GM12878 (cell line): ENCODE measurements around the gene MAD2L2. TPM values are rescaled to one million over a fixed set of nuclear protein-coding genes. Genes with fewer than 3 reads are reported as not detected.

Experiments used
- BACH1 ChIP-seq: fragments of 450-650 bp; IDR thresholded peaks from 2 replicates; pipeline ENCODE4 v1.6.1; 2017; ENCODE audit warnings: mild to moderate bottlenecking, borderline replicate concordance
- CHD2 ChIP-seq: IDR thresholded peaks from 2 replicates; pipeline ENCODE4 v1.6.1; 2011; ENCODE audit warnings: low read depth, low read length, improper control_type of control experiment, borderline replicate concordance
- CREB1 ChIP-seq: IDR thresholded peaks from 2 replicates; pipeline ENCODE4 v1.6.1; 2012; ENCODE audit warnings: low read depth, mild to moderate bottlenecking, inconsistent platforms
- DPF2 ChIP-seq: fragments of 450-650 bp; IDR thresholded peaks from 2 replicates; pipeline ENCODE4 v1.6.1; 2017; ENCODE audit warnings: mild to moderate bottlenecking
- EGR1 ChIP-seq, 2 experiments: IDR thresholded peaks; 1 replicate in 1 of 2; 2 replicates in 1 of 2; pipeline ENCODE4 v1.6.1; 2011 to 2012; ENCODE audit warnings: low read depth in 2 of 2, low read length in 2 of 2, borderline replicate concordance in 1 of 2, mild to moderate bottlenecking in 1 of 2, moderate library complexity in 1 of 2
- HCFC1 ChIP-seq: fragments of 150-350 bp; IDR thresholded peaks from 2 replicates; pipeline ENCODE4 v1.6.1; 2014; ENCODE audit warnings: low read length
- IKZF2 ChIP-seq, 2 experiments: fragments of 450-650 bp; IDR thresholded peaks; 2 replicates each; pipeline ENCODE4 v1.6.1; 2017; ENCODE audit warnings: mild to moderate bottlenecking in 2 of 2, moderate library complexity in 2 of 2
- MEF2B ChIP-seq: fragments of 450-650 bp; IDR thresholded peaks from 2 replicates; pipeline ENCODE4 v1.6.1; 2018; ENCODE audit warnings: mild to moderate bottlenecking, moderate library complexity; ENCODE audit not compliant: partially characterized antibody, poor library complexity, severe bottlenecking
- MTA3 ChIP-seq: IDR thresholded peaks from 2 replicates; pipeline ENCODE4 v1.6.1; 2012; ENCODE audit warnings: low read length, inconsistent platforms, borderline replicate concordance
- NBN ChIP-seq: fragments of 450-650 bp; IDR thresholded peaks from 2 replicates; pipeline ENCODE4 v1.6.1; 2016
- NR2C1 ChIP-seq: fragments of 450-650 bp; IDR thresholded peaks from 2 replicates; pipeline ENCODE4 v1.6.1; 2017; ENCODE audit warnings: antibody characterized with exemption, mild to moderate bottlenecking, moderate library complexity
- PAX5 ChIP-seq: IDR thresholded peaks from 2 replicates; pipeline ENCODE4 v1.6.1; 2011; ENCODE audit warnings: low read depth, low read length, borderline replicate concordance
- POLR2A ChIP-seq: IDR thresholded peaks from 2 replicates; pipeline ENCODE4 v1.6.1; 2011; ENCODE audit warnings: low read depth, mild to moderate bottlenecking, low read length
- RB1 ChIP-seq: fragments of 450-650 bp; formaldehyde crosslinking; IDR thresholded peaks from 2 replicates; pipeline ENCODE4 v1.6.1; 2017; ENCODE audit warnings: mild to moderate bottlenecking, borderline replicate concordance
- RELB ChIP-seq: fragments of 450-650 bp; IDR thresholded peaks from 2 replicates; pipeline ENCODE4 v1.6.1; 2017; ENCODE audit warnings: low read depth, mild to moderate bottlenecking, moderate library complexity
- SIN3A ChIP-seq: IDR thresholded peaks from 2 replicates; pipeline ENCODE4 v1.6.1; 2012; ENCODE audit warnings: low read depth, low read length, improper control_type of control experiment
- SMARCA5 ChIP-seq: fragments of 450-650 bp; IDR thresholded peaks from 2 replicates; pipeline ENCODE4 v1.6.1; 2017; ENCODE audit warnings: mild to moderate bottlenecking
- SRF ChIP-seq, 2 experiments: IDR thresholded peaks; 2 replicates each; pipeline ENCODE4 v1.6.1; 2011; ENCODE audit warnings: low read depth in 2 of 2, low read length in 2 of 2, mild to moderate bottlenecking in 1 of 2, moderate library complexity in 1 of 2
- STAT1 ChIP-seq: fragments of 450-650 bp; conservative IDR thresholded peaks from 2 replicates; pipeline ENCODE4 v1.6.1; 2014; ENCODE audit warnings: antibody characterized with exemption, mild to moderate bottlenecking
- ZNF24 ChIP-seq: fragments of 450-650 bp; IDR thresholded peaks from 2 replicates; pipeline ENCODE4 v1.6.1; 2017; ENCODE audit warnings: antibody characterized with exemption, mild to moderate bottlenecking
- ZZZ3 ChIP-seq: IDR thresholded peaks from 2 replicates; pipeline ENCODE4 v1.6.1; 2011; ENCODE audit warnings: low read depth; ENCODE audit not compliant: control insufficient read depth, insufficient read length
- polyA plus RNA-seq, 11 experiments: library from polyadenylated mRNA; depleted of rRNA in 4 of 11; unstranded in 6 of 11; stranded (reverse) in 5 of 11; fragments of >200 nt; fragmentation: Nextera tagmentation in 4 of 11; fragmentation: Illumina TruSeq in 1 of 11; extraction: Ambion mirVana in 4 of 11; extraction: Trizol in 1 of 11; gene quantifications; 1 replicate in 1 of 11; 2 replicates in 10 of 11; pipeline versions ENCODE4 v1.2.1 to v1.2.3, GENCODE V29; 2011 to 2016; ENCODE audit warnings: inconsistent platforms in 2 of 11, missing spikeins in 2 of 11, low read depth in 1 of 11
- total RNA-seq, 4 experiments: library from RNA; depleted of rRNA in 3 of 4; stranded (reverse); fragments of >200 nt in 3 of 4; fragmentation: Illumina TruSeq in 1 of 4; extraction: Trizol in 1 of 4; gene quantifications; 2 replicates each; pipeline versions ENCODE4 v1.2.1 to v1.2.3, GENCODE V29; 2013 to 2021
- TF ChIP-seq, protein P1 (sequence below): IDR thresholded peaks from 2 replicates; pipeline ENCODE4 v1.6.1; 2012; ENCODE audit warnings: low read depth, low read length, improper control_type of control experiment

The MAD2L2 gene
- total and polyA plus RNA-seq, 10 of the 15 experiments (the other 5 are each of a cell fraction or from before 2014, with no cell fraction given) = 3.5 to 95.0 (median 53.2) TPM

GRCh38 chr1:11681071-11681771 is at the start of gene MAD2L2 (continued):
- TF ChIP-seq CREB1 = peak; percentile 95
- peak; percentile 88 for TF ChIP-seq POLR2A
- TF ChIP-seq NBN = peak; percentile 23; the same call in 1 of the 2 replicates
- TF ChIP-seq ZNF24 = 0 out of 2 replicates have a peak, but pooled peaks have one; percentile 27
- TF ChIP-seq NR2C1 = peak; percentile 38; the same call in 1 of the 2 replicates
- 0 out of 2 replicates have a peak, but pooled peaks have one; percentile 23 for TF ChIP-seq PAX5
- TF ChIP-seq ZZZ3 = no peak
- peak; percentile 82 to 93 for TF ChIP-seq SRF (IDR thresholded peaks at IDR 0.05; ENCODE audit: low read depth in 2 of 2, low read length in 2 of 2)
- no peak for TF ChIP-seq MTA3
- TF ChIP-seq HCFC1 = peak; percentile 51
- peak; percentile 77; the same call in 1 of the 2 replicates for TF ChIP-seq RB1
- peak; percentile 43; the same call in 1 of the 2 replicates for TF ChIP-seq DPF2
- TF ChIP-seq RELB = 0 out of 2 replicates have a peak, but pooled peaks have one; percentile 27
- peak; percentile 41; the same call in 1 of the 2 replicates for TF ChIP-seq CHD2
- peak; percentile 65; the same call in 1 of the 2 replicates for TF ChIP-seq BACH1
- TF ChIP-seq IKZF2 (IDR thresholded peaks at IDR 0.05) = no peak
- no peak for TF ChIP-seq STAT1
- peak; percentile 74 for TF ChIP-seq SIN3A
- TF ChIP-seq EGR1 (IDR thresholded peaks at IDR 0.05; ENCODE audit: borderline replicate concordance in 1 of 2, low read depth in 2 of 2, low read length in 2 of 2) = peak; percentile 14 to 97
- TF ChIP-seq MEF2B = peak; percentile 11
- TF ChIP-seq, protein P1, sequence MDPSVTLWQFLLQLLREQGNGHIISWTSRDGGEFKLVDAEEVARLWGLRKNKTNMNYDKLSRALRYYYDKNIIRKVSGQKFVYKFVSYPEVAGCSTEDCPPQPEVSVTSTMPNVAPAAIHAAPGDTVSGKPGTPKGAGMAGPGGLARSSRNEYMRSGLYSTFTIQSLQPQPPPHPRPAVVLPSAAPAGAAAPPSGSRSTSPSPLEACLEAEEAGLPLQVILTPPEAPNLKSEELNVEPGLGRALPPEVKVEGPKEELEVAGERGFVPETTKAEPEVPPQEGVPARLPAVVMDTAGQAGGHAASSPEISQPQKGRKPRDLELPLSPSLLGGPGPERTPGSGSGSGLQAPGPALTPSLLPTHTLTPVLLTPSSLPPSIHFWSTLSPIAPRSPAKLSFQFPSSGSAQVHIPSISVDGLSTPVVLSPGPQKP = peak; percentile 23; the same call in 1 of the 2 replicates
- TF ChIP-seq SMARCA5 = peak; percentile 58; the same call in 1 of the 2 replicates
